ENCODE measurements around the gene SORBS2. TPM values are rescaled to one million over a fixed set of nuclear protein-coding genes. Genes with fewer than 3 reads are reported as not detected.

Gene SORBS2
- total RNA-seq, 1 experiment from 2014 or later, result 44.5 TPM

DNA sequence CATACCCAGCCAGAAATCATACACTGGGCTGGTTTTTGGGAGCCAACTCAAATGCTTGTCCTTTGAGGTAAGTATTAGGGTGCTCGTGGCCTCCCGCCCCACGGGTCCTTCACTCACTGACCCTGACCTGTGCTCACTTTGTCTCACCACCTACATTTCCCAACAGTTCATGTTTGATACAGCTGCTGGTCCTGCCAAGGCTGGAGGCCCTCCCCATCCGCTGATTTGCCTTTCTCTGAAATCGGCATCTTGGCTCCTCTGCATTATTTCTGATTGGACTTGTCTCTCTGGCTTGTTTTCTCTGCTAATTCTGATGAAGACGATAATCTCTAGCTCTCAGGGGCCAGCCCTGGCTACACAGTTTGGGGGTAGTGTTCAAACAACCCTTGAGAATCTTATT lies 70.2 kb downstream of the SORBS2 start:
- TF ChIP-seq ELF4 (CRISPR knock-in tag; IDR thresholded peaks at IDR 0.05; ENCODE audit: low read depth) (no peak), GTF2I (CRISPR knock-in tag; conservative IDR thresholded peaks at IDR 0.05) (no peak), ESRRA (CRISPR knock-in tag; IDR thresholded peaks at IDR 0.05; ENCODE audit: borderline replicate concordance) (no peak), CBFB (CRISPR knock-in tag; IDR thresholded peaks at IDR 0.05; ENCODE audit: low read depth) (no peak), OVOL2 (CRISPR knock-in tag; IDR thresholded peaks at IDR 0.05; ENCODE audit: borderline replicate concordance) (no peak), NFYB (CRISPR knock-in tag; conservative IDR thresholded peaks at IDR 0.05; ENCODE audit: low read depth) (no peak), ZBTB21 (CRISPR knock-in tag; IDR thresholded peaks at IDR 0.05; ENCODE audit: borderline replicate concordance) (no peak), FOXK1 (CRISPR knock-in tag; IDR thresholded peaks at IDR 0.05) (no peak), ETV6 (CRISPR knock-in tag; IDR thresholded peaks at IDR 0.05) (no peak), ZNF263 (CRISPR knock-in tag; IDR thresholded peaks at IDR 0.05; ENCODE audit: low read depth) (no peak)
- TF ChIP-seq, protein P1, sequence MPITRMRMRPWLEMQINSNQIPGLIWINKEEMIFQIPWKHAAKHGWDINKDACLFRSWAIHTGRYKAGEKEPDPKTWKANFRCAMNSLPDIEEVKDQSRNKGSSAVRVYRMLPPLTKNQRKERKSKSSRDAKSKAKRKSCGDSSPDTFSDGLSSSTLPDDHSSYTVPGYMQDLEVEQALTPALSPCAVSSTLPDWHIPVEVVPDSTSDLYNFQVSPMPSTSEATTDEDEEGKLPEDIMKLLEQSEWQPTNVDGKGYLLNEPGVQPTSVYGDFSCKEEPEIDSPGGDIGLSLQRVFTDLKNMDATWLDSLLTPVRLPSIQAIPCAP (CRISPR knock-in tag; IDR thresholded peaks at IDR 0.05), result no peak
- TF ChIP-seq, protein P2, sequence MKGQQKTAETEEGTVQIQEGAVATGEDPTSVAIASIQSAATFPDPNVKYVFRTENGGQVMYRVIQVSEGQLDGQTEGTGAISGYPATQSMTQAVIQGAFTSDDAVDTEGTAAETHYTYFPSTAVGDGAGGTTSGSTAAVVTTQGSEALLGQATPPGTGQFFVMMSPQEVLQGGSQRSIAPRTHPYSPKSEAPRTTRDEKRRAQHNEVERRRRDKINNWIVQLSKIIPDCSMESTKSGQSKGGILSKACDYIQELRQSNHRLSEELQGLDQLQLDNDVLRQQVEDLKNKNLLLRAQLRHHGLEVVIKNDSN (CRISPR knock-in tag; IDR thresholded peaks at IDR 0.05), result no peak
- TF ChIP-seq, protein P3, sequence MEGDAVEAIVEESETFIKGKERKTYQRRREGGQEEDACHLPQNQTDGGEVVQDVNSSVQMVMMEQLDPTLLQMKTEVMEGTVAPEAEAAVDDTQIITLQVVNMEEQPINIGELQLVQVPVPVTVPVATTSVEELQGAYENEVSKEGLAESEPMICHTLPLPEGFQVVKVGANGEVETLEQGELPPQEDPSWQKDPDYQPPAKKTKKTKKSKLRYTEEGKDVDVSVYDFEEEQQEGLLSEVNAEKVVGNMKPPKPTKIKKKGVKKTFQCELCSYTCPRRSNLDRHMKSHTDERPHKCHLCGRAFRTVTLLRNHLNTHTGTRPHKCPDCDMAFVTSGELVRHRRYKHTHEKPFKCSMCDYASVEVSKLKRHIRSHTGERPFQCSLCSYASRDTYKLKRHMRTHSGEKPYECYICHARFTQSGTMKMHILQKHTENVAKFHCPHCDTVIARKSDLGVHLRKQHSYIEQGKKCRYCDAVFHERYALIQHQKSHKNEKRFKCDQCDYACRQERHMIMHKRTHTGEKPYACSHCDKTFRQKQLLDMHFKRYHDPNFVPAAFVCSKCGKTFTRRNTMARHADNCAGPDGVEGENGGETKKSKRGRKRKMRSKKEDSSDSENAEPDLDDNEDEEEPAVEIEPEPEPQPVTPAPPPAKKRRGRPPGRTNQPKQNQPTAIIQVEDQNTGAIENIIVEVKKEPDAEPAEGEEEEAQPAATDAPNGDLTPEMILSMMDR (IDR thresholded peaks at IDR 0.05), result no peak
- TF ChIP-seq, protein P4, sequence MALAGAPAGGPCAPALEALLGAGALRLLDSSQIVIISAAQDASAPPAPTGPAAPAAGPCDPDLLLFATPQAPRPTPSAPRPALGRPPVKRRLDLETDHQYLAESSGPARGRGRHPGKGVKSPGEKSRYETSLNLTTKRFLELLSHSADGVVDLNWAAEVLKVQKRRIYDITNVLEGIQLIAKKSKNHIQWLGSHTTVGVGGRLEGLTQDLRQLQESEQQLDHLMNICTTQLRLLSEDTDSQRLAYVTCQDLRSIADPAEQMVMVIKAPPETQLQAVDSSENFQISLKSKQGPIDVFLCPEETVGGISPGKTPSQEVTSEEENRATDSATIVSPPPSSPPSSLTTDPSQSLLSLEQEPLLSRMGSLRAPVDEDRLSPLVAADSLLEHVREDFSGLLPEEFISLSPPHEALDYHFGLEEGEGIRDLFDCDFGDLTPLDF (CRISPR knock-in tag; IDR thresholded peaks at IDR 0.05), result no peak
- TF ChIP-seq, protein P5, sequence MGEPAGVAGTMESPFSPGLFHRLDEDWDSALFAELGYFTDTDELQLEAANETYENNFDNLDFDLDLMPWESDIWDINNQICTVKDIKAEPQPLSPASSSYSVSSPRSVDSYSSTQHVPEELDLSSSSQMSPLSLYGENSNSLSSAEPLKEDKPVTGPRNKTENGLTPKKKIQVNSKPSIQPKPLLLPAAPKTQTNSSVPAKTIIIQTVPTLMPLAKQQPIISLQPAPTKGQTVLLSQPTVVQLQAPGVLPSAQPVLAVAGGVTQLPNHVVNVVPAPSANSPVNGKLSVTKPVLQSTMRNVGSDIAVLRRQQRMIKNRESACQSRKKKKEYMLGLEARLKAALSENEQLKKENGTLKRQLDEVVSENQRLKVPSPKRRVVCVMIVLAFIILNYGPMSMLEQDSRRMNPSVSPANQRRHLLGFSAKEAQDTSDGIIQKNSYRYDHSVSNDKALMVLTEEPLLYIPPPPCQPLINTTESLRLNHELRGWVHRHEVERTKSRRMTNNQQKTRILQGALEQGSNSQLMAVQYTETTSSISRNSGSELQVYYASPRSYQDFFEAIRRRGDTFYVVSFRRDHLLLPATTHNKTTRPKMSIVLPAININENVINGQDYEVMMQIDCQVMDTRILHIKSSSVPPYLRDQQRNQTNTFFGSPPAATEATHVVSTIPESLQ (CRISPR knock-in tag; IDR thresholded peaks at IDR 0.05), result no peak
- Mint-ChIP-seq H3K4me3 (no peak overlapping the region), H3K27ac (no peak overlapping the region), H3K36me3 (no peaks in the 10 kb centered on the region), H3K9me3 (peaks cover 5% of the 10 kb centered on the region; the same call in 1 of the 2 replicates), H3K4me1 (peaks cover 61% of the 10 kb centered on the region), H3K27me3 (ENCODE audit: low read depth) (no peaks in the 10 kb centered on the region; the same call in 1 of the 2 replicates)
- ChIA-PET POLR2A (no interaction called here), CTCF (no interaction called here)
- DNase-seq (ENCODE audit: low spot score) (no peak), ATAC-seq (no peak)

DNA sequence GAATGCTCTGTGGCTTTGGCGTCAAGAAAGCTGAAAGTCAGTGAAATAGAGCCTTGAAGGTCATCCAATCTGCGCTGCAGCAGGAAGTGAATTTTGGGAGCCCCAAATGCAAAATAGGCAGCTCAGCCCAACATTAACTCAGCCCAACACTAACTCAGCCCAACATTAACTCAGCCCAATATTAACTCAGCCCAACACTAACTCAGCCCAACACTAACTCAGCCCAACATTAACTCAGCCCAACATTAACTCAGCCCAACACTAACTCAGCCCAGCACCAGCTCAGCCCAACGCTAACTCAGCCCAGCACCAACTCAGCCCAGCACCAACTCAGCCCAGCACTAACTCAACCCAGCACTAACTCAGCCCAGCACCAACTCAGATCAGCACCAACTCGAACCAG lies 71.5 kb downstream of the SORBS2 start:
- Mint-ChIP-seq H3K4me1 (peaks cover 63% of the 10 kb centered on the region), H3K4me3 (no peak overlapping the region), H3K27me3 (ENCODE audit: low read depth) (no peaks in the 10 kb centered on the region; the same call in 1 of the 2 replicates), H3K9me3 (peaks cover 5% of the 10 kb centered on the region; the same call in 1 of the 2 replicates), H3K36me3 (no peaks in the 10 kb centered on the region), H3K27ac (peak overlapping the region; percentile 42)
- DNase-seq (ENCODE audit: low spot score) (no peak), ATAC-seq (peak; percentile 36)
- POLR2A ChIA-PET, result no interaction called here
- CTCF ChIA-PET, result no interaction called here
- no peak for TF ChIP-seq JAZF1 (CRISPR knock-in tag; IDR thresholded peaks at IDR 0.05)
- TF ChIP-seq MXD4 (CRISPR knock-in tag; IDR thresholded peaks at IDR 0.05; ENCODE audit: borderline replicate concordance), result 0 out of 2 replicates have a peak, but pooled peaks have one; percentile 18
- no peak for TF ChIP-seq FOXP1 (CRISPR knock-in tag; IDR thresholded peaks at IDR 0.05; ENCODE audit: borderline replicate concordance)
- TF ChIP-seq, protein P6, sequence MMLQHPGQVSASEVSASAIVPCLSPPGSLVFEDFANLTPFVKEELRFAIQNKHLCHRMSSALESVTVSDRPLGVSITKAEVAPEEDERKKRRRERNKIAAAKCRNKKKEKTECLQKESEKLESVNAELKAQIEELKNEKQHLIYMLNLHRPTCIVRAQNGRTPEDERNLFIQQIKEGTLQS (CRISPR knock-in tag; conservative IDR thresholded peaks at IDR 0.05), result no peak
- TF ChIP-seq IRF2 (CRISPR knock-in tag; IDR thresholded peaks at IDR 0.05; ENCODE audit: borderline replicate concordance, low read depth), result no peak
- TF ChIP-seq ZNF232 (CRISPR knock-in tag; IDR thresholded peaks at IDR 0.05), result no peak
- TF ChIP-seq, protein P7, sequence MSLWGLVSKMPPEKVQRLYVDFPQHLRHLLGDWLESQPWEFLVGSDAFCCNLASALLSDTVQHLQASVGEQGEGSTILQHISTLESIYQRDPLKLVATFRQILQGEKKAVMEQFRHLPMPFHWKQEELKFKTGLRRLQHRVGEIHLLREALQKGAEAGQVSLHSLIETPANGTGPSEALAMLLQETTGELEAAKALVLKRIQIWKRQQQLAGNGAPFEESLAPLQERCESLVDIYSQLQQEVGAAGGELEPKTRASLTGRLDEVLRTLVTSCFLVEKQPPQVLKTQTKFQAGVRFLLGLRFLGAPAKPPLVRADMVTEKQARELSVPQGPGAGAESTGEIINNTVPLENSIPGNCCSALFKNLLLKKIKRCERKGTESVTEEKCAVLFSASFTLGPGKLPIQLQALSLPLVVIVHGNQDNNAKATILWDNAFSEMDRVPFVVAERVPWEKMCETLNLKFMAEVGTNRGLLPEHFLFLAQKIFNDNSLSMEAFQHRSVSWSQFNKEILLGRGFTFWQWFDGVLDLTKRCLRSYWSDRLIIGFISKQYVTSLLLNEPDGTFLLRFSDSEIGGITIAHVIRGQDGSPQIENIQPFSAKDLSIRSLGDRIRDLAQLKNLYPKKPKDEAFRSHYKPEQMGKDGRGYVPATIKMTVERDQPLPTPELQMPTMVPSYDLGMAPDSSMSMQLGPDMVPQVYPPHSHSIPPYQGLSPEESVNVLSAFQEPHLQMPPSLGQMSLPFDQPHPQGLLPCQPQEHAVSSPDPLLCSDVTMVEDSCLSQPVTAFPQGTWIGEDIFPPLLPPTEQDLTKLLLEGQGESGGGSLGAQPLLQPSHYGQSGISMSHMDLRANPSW (CRISPR knock-in tag; conservative IDR thresholded peaks at IDR 0.05; ENCODE audit: low read depth), result no peak
- no peak for TF ChIP-seq GABPB1 (CRISPR knock-in tag; IDR thresholded peaks at IDR 0.05)
- TF ChIP-seq, protein P8, sequence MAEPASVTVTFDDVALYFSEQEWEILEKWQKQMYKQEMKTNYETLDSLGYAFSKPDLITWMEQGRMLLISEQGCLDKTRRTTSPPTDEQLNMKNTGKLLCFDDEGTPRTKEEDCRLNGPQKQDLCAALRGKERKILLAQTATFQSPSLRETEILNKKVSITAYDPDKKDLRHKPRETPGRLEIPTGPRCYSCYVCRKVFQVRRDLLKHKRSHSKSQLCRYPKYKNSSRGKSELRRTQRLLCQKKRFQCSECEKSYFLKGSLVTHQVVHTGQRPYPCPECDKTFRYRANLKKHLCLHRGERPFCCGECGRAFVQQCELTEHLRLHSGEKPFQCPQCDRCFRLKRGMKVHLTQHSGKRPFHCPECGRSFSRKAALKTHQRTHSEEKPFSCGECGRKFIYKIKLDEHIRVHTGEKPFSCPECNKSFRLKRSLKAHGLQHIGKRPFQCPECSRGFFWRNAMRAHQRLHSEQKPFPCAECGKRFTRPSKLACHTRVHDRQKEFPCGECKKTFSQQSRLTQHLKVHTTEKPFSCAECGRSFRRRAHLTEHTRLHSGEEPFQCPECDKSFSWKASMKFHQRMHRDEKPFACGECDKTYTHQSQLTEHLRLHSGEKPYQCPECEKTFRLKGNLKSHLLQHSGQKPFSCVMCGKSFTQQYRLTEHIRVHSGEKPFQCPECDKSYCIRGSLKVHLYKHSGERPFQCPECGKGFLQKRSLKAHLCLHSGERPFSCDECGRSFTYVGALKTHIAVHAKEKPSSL (CRISPR knock-in tag; conservative IDR thresholded peaks at IDR 0.05), result 0 out of 2 replicates have a peak, but pooled peaks have one; percentile 42

Measured in WTC11 (cell line).